NT2/D1 (cell line): ENCODE results near the gene GULP1.

ENCODE experiments used
- SUZ12 ChIP-seq: IDR thresholded peaks from 2 replicates; pipeline ENCODE4 v1.6.1; 2011; ENCODE audit not compliant: insufficient read length, insufficient read depth; ENCODE audit errors: extremely low read depth
- YY1 ChIP-seq: IDR thresholded peaks from 2 replicates; pipeline ENCODE4 v1.6.1; 2011; ENCODE audit not compliant: insufficient read length, insufficient read depth
- ZNF274 ChIP-seq: IDR thresholded peaks from 2 replicates; pipeline ENCODE4 v1.6.1; 2011; ENCODE audit warnings: mild to moderate bottlenecking, low read depth, low read length

DNA sequence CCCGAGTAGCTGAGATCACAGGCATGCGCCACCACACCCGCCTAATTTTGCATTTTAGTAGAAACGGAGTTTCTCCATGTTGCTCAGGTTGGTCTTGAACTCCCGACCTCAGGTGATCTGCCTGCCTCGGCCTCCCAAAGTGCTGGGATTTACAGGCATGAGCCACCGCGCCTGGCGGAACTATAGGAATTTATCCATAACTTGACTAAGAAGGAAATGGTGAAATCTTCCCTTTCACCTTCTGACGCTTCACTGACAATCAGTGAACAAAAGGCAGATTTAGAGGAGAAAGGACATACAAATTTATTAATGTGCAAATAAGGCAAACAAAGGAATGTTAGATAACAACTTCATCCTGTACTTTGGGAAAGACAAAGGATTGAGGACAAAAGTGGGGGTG lies 15.4 kb upstream of the GULP1 start:
- TF ChIP-seq ZNF274, result no peak
- TF ChIP-seq SUZ12, result no peak
- no peak for TF ChIP-seq YY1
